A549 (cell line): Measurements from ENCODE around the gene MS4A8.

Source experiments
- BHLHE40 ChIP-seq: IDR thresholded peaks from 2 replicates; pipeline ENCODE4 v1.6.1; 2012; ENCODE audit warnings: low read depth, low read length, inconsistent platforms
- CEBPB ChIP-seq, 2 experiments: fragments of >200 bp in 1 of 2; sonication (Bioruptor Twin) in 1 of 2; formaldehyde crosslinking in 1 of 2; IDR thresholded peaks; 2 replicates each; pipeline ENCODE4 v1.6.1; 2012 to 2016
- CHD2 ChIP-seq: fragments of 150-350 bp; IDR thresholded peaks from 2 replicates; pipeline ENCODE4 v1.6.1; 2014; ENCODE audit warnings: low read length; ENCODE audit not compliant: partially characterized antibody
- CTCF ChIP-seq: fragments of >200 bp; sonication (Bioruptor Twin); formaldehyde crosslinking; IDR thresholded peaks from 3 replicates; pipeline ENCODE4 v1.5.1; 2016
- EP300 ChIP-seq, 2 experiments: fragments of >200 bp; sonication (Bioruptor Twin); formaldehyde crosslinking; IDR thresholded peaks; 2 replicates in 1 of 2; 3 replicates in 1 of 2; pipeline ENCODE4 v1.6.1; 2016 to 2017
- MAX ChIP-seq: IDR thresholded peaks from 2 replicates; pipeline ENCODE4 v1.6.1; 2012
- MAZ ChIP-seq: fragments of 150-350 bp; IDR thresholded peaks from 2 replicates; pipeline ENCODE4 v1.6.1; 2014; ENCODE audit warnings: antibody characterized with exemption, low read depth, low read length, borderline replicate concordance
- POLR2A ChIP-seq: IDR thresholded peaks from 2 replicates; pipeline ENCODE4 v1.6.1; 2012; ENCODE audit warnings: mild to moderate bottlenecking, low read length
- REST ChIP-seq: fragments of 200-600 bp; sonication (generic); IDR thresholded peaks from 2 replicates; pipeline ENCODE4 v1.6.1; 2016; ENCODE audit warnings: antibody characterized with exemption, mild to moderate bottlenecking, moderate library complexity
- SMC3 ChIP-seq: fragments of >200 bp; sonication (Bioruptor Twin); formaldehyde crosslinking; IDR thresholded peaks from 3 replicates; pipeline ENCODE4 v1.6.1; 2018; ENCODE audit warnings: inconsistent platforms
- ZC3H11A ChIP-seq: fragments of 450-650 bp; IDR thresholded peaks from 2 replicates; pipeline ENCODE4 v1.6.1; 2014; ENCODE audit warnings: antibody characterized with exemption, mild to moderate bottlenecking

GRCh38 chr11:60706931-60707330, 7.5 kb downstream of the MS4A8 start:
- TF ChIP-seq CTCF = no peak
- TF ChIP-seq EP300 (IDR thresholded peaks at IDR 0.05) = no peak
- TF ChIP-seq CEBPB (IDR thresholded peaks at IDR 0.05) = no peak
- TF ChIP-seq REST = no peak
- TF ChIP-seq ZC3H11A = no peak
- no peak for TF ChIP-seq POLR2A
- no peak for TF ChIP-seq MAZ
- TF ChIP-seq BHLHE40 = no peak
- TF ChIP-seq MAX = no peak
- no peak for TF ChIP-seq SMC3
- TF ChIP-seq CHD2 = no peak
